GM18505 (cell line): ENCODE results near the gene NUP98.
"Not testable (repeated sequence)": the region's sequence is repeated elsewhere in the genome, so short reads cannot be mapped to it uniquely, and the experiment has no call there.

Source experiments
- ATAC-seq: cut with Tn5 transposase; IDR thresholded peaks from one replicate; pipeline ENCODE4 v1.9.1; 2021; ENCODE audit not compliant: unreplicated experiment
- POLR2A ChIP-seq: IDR thresholded peaks from 4 replicates; pipeline ENCODE4 v1.6.1; 2011; ENCODE audit warnings: borderline replicate concordance; ENCODE audit not compliant: insufficient read depth, insufficient read length; ENCODE audit errors: extremely low read depth

The NUP98 gene

GRCh38 chr11:3799143-3799542, 1.8 kb upstream of the NUP98 start:
- no peak for TF ChIP-seq POLR2A
- no peak for ATAC-seq

- peak; percentile 33 for ATAC-seq
- TF ChIP-seq POLR2A: no peak
Observed at GRCh38 chr11:3796801-3797328, 489 bp downstream of the NUP98 start.

GRCh38 chr11:3796346-3796745, 1.0 kb downstream of the NUP98 start:
- no peak for TF ChIP-seq POLR2A
- no peak for ATAC-seq

GRCh38 chr11:3796002-3796311, 1.4 kb downstream of the NUP98 start:
- ATAC-seq: no peak

GRCh38 chr11:3795131-3796001, 2.0 kb downstream of the NUP98 start:
- TF ChIP-seq POLR2A: no peak
- ATAC-seq: no peak

More at GRCh38 chr11:3796002-3796311, 1.4 kb downstream of the NUP98 start:
- no peak for TF ChIP-seq POLR2A

GRCh38 chr11:3794387-3794786, 3.0 kb downstream of the NUP98 start:
- ATAC-seq: not testable (repeated sequence)

GRCh38 chr11:3786781-3787428, 10.4 kb downstream of the NUP98 start:
- TF ChIP-seq POLR2A: no peak

GRCh38 chr11:3783611-3784010, 13.7 kb downstream of the NUP98 start:
- TF ChIP-seq POLR2A: no peak
- no peak for ATAC-seq

More at GRCh38 chr11:3786781-3787428, 10.4 kb downstream of the NUP98 start:
- no peak for ATAC-seq

- ATAC-seq: no peak
Observed at GRCh38 chr11:3782963-3783362, 14.4 kb downstream of the NUP98 start.

GRCh38 chr11:3781423-3781822, 15.9 kb downstream of the NUP98 start:
- no peak for ATAC-seq
- no peak for TF ChIP-seq POLR2A

More at GRCh38 chr11:3782963-3783362, 14.4 kb downstream of the NUP98 start:
- TF ChIP-seq POLR2A: no peak

- no peak for ATAC-seq
- TF ChIP-seq POLR2A: no peak
Observed at GRCh38 chr11:3775736-3776406, 21.5 kb downstream of the NUP98 start.

GRCh38 chr11:3773180-3773579, 24.2 kb downstream of the NUP98 start:
- no peak for ATAC-seq
- no peak for TF ChIP-seq POLR2A

GRCh38 chr11:3767536-3767935, 29.8 kb downstream of the NUP98 start:
- ATAC-seq: no peak
- TF ChIP-seq POLR2A: no peak

- ATAC-seq: not testable (repeated sequence)
Observed at GRCh38 chr11:3766836-3767235, 30.5 kb downstream of the NUP98 start.
